H1 (cell line): Measurements from ENCODE around the gene CYP4B1. TPM values are rescaled to one million over a fixed set of nuclear protein-coding genes. Genes with fewer than 3 reads are reported as not detected.

ENCODE experiments used
- CTCF ChIA-PET: fragments of 300-600 bp; sonication (Branson Sonifier 250); formaldehyde crosslinking; loops from one replicate; lab custom pipeline; 2021; ENCODE audit not compliant: partially characterized antibody; lab: Charles Lee
- POLR2A ChIA-PET: fragments of 300-600 bp; sonication (Branson Sonifier 250); formaldehyde crosslinking; loops from one replicate; lab custom pipeline; 2021; ENCODE audit warnings: inconsistent platforms; ENCODE audit not compliant: partially characterized antibody; lab: Charles Lee
- DNase-seq, 2 experiments: peaks; one replicate each; pipeline versions ENCODE4 v3.0.0 to v3.0.0-alpha.2; 2010 to 2022; ENCODE audit warnings: low spot score in 2 of 2, low read depth in 1 of 2, mixed read lengths in 1 of 2
- FAIRE-seq: peaks from 2 replicates; lab custom pipeline; 2011; peaks lifted over from hg19 to GRCh38; lab: Jason Lieb, UNC
- H2AFZ ChIP-seq: 2 replicates; pipeline ENCODE4 v1.8.1; 2012; ENCODE audit warnings: low read length, inconsistent platforms
- H2AK5ac ChIP-seq: 2 replicates; pipeline ENCODE4 v1.6.1; 2013; ENCODE audit warnings: low read depth, low read length
- H2BK120ac ChIP-seq: replicated peaks from 2 replicates; pipeline ENCODE3; 2013; ENCODE audit warnings: low read depth, low read length, inconsistent platforms
- H2BK12ac ChIP-seq: 2 replicates; pipeline ENCODE4 v1.6.1; 2013; ENCODE audit warnings: low read depth, low read length
- H2BK15ac ChIP-seq: 2 replicates; pipeline ENCODE4 v1.6.1; 2013; ENCODE audit warnings: low read length
- H2BK20ac ChIP-seq: 2 replicates; pipeline ENCODE4 v1.6.1; 2013; ENCODE audit warnings: low read length
- H2BK5ac ChIP-seq: 2 replicates; pipeline ENCODE4 v1.6.1; 2013; ENCODE audit warnings: low read depth, low read length
- H3K14ac ChIP-seq: 2 replicates; pipeline ENCODE4 v1.6.1; 2013; ENCODE audit warnings: inconsistent platforms; ENCODE audit not compliant: insufficient read length
- H3K18ac ChIP-seq: 2 replicates; pipeline ENCODE4 v1.6.1; 2013; ENCODE audit warnings: low read length; ENCODE audit errors: extremely low read depth
- H3K23ac ChIP-seq: 2 replicates; pipeline ENCODE4 v1.6.1; 2013; ENCODE audit warnings: inconsistent platforms; ENCODE audit not compliant: insufficient read length
- H3K23me2 ChIP-seq: 2 replicates; pipeline ENCODE4 v1.6.1; 2013; ENCODE audit warnings: low read depth, low read length
- H3K27ac ChIP-seq: 2 replicates; pipeline ENCODE4 v1.6.1; 2011; ENCODE audit warnings: low read depth, low read length, inconsistent platforms
- H3K27me3 ChIP-seq, 4 experiments: replicated peaks in 1 of 4; 1 replicate in 1 of 4; 2 replicates in 3 of 4; pipeline versions ENCODE4 v1.6.1 to v1.8.1; 2011 to 2013; ENCODE audit warnings: low read length in 3 of 4, mild to moderate bottlenecking in 3 of 4, inconsistent platforms in 2 of 4, mixed read lengths in 2 of 4, moderate library complexity in 1 of 4; ENCODE audit not compliant: control insufficient read depth in 3 of 4, insufficient read depth in 3 of 4; ENCODE audit errors: extremely low read depth in 1 of 4
- H3K36me3 ChIP-seq, 4 experiments: 2 replicates each; pipeline versions ENCODE4 v1.6.1 to v1.8.1; 2011 to 2013; ENCODE audit warnings: mild to moderate bottlenecking in 4 of 4, low read length in 3 of 4, moderate library complexity in 2 of 4, control low read depth in 1 of 4, inconsistent platforms in 1 of 4; ENCODE audit not compliant: insufficient read depth in 4 of 4, control insufficient read depth in 2 of 4
- H3K4ac ChIP-seq: replicated peaks from 2 replicates; pipeline ENCODE3; 2013; ENCODE audit warnings: low read length, low read depth, mixed read lengths, inconsistent platforms; ENCODE audit not compliant: insufficient read length
- H3K4me1 ChIP-seq, 4 experiments: replicated peaks in 1 of 4; 1 replicate in 1 of 4; 2 replicates in 3 of 4; pipeline versions ENCODE4 v1.6.1 to v1.8.1; 2011 to 2013; ENCODE audit warnings: low read length in 3 of 4, inconsistent platforms in 2 of 4, mixed read lengths in 1 of 4; ENCODE audit not compliant: insufficient read depth in 4 of 4, control insufficient read depth in 3 of 4
- H3K4me2 ChIP-seq, 2 experiments: 2 replicates each; pipeline versions ENCODE4 v1.6.1 to v1.8.1; 2011 to 2013; ENCODE audit warnings: low read depth in 2 of 2, low read length in 2 of 2, control low read depth in 1 of 2, inconsistent platforms in 1 of 2, mild to moderate bottlenecking in 1 of 2; ENCODE audit not compliant: insufficient read depth in 1 of 2
- H3K4me3 ChIP-seq, 4 experiments: fragments of 200-600, 300-600 bp in 1 of 4; sonication (generic), shearing (Covaris generic), sonication (Bioruptor Twin) in 1 of 4; 2 replicates each; pipeline versions ENCODE4 v1.5.1 to v1.8.1; 2011 to 2016; ENCODE audit warnings: low read length in 4 of 4, low read depth in 3 of 4, control low read depth in 2 of 4, inconsistent platforms in 2 of 4, mild to moderate bottlenecking in 2 of 4, mixed read lengths in 1 of 4, moderate library complexity in 1 of 4; ENCODE audit not compliant: insufficient read depth in 2 of 4; ENCODE audit errors: extremely low read depth in 1 of 4
- H3K56ac ChIP-seq: replicated peaks from 2 replicates; pipeline ENCODE3; 2013; ENCODE audit warnings: low read depth, mild to moderate bottlenecking, mixed read lengths, low read length, inconsistent platforms; ENCODE audit not compliant: insufficient read length
- H3K79me1 ChIP-seq: 2 replicates; pipeline ENCODE4 v1.6.1; 2013; ENCODE audit warnings: low read depth, low read length, control low read depth
- H3K79me2 ChIP-seq, 2 experiments: 2 replicates each; pipeline versions ENCODE4 v1.6.1 to v1.8.1; 2012 to 2013; ENCODE audit warnings: low read length in 2 of 2, mild to moderate bottlenecking in 2 of 2, inconsistent platforms in 1 of 2; ENCODE audit not compliant: insufficient read depth in 2 of 2, control insufficient read depth in 1 of 2
- H3K9ac ChIP-seq, 4 experiments: replicated peaks in 1 of 4; 1 replicate in 1 of 4; 2 replicates in 3 of 4; pipeline versions ENCODE4 v1.6.1 to v1.8.1; 2011 to 2013; ENCODE audit warnings: low read depth in 3 of 4, low read length in 3 of 4, control low read depth in 2 of 4, mild to moderate bottlenecking in 2 of 4, moderate library complexity in 2 of 4, inconsistent platforms in 1 of 4; ENCODE audit errors: extremely low read depth in 1 of 4
- H3K9me3 ChIP-seq, 2 experiments: 2 replicates each; pipeline versions ENCODE4 v1.6.1 to v1.8.1; 2012 to 2013; ENCODE audit warnings: mild to moderate bottlenecking in 2 of 2, moderate library complexity in 2 of 2, control low read depth in 1 of 2, inconsistent platforms in 1 of 2, low read depth in 1 of 2, low read length in 1 of 2, mixed read lengths in 1 of 2; ENCODE audit not compliant: insufficient read depth in 2 of 2
- H4K20me1 ChIP-seq, 2 experiments: replicated peaks in 1 of 2; 2 replicates each; pipeline versions ENCODE3 to v1.8.1; 2011 to 2013; ENCODE audit warnings: inconsistent platforms in 2 of 2, low read length in 2 of 2, mild to moderate bottlenecking in 1 of 2; ENCODE audit not compliant: insufficient read depth in 2 of 2, control insufficient read depth in 1 of 2
- H4K5ac ChIP-seq: 2 replicates; pipeline ENCODE4 v1.6.1; 2013; ENCODE audit warnings: low read length, low read depth, mixed read lengths, inconsistent platforms; ENCODE audit not compliant: insufficient read length
- H4K8ac ChIP-seq: 2 replicates; pipeline ENCODE4 v1.8.0; 2013; ENCODE audit warnings: mild to moderate bottlenecking, moderate library complexity, low read length, inconsistent platforms; ENCODE audit not compliant: insufficient read depth; ENCODE audit errors: extremely low read depth
- H4K91ac ChIP-seq: replicated peaks from 2 replicates; pipeline ENCODE3; 2013; ENCODE audit warnings: low read length, mixed read lengths, inconsistent platforms; ENCODE audit not compliant: insufficient read length
- ASH2L ChIP-seq: fragments of 200-600, 300-600 bp; sonication (generic); IDR thresholded peaks from one replicate; pipeline ENCODE4 v1.7.1; 2017; ENCODE audit warnings: low read length
- CEBPB ChIP-seq: IDR thresholded peaks from 2 replicates; pipeline ENCODE4 v1.6.1; 2012; ENCODE audit warnings: low read depth, low read length
- MAX ChIP-seq: IDR thresholded peaks from 2 replicates; pipeline ENCODE4 v1.6.1; 2012; ENCODE audit warnings: inconsistent platforms
- NRF1 ChIP-seq: IDR thresholded peaks from 2 replicates; pipeline ENCODE4 v1.6.1; 2011; ENCODE audit warnings: mild to moderate bottlenecking, low read depth, low read length, improper control_type of control experiment
- PHF8 ChIP-seq: fragments of 200-600 bp; sonication (generic); conservative IDR thresholded peaks from 2 replicates; pipeline ENCODE4 v1.7.1; 2012; ENCODE audit warnings: low read depth, mild to moderate bottlenecking, inconsistent platforms, low read length, moderate library complexity
- POLR2A ChIP-seq, 2 experiments: IDR thresholded peaks; 1 replicate in 1 of 2; 2 replicates in 1 of 2; pipeline ENCODE4 v1.6.1; 2011; ENCODE audit warnings: low read depth in 2 of 2, low read length in 2 of 2, mild to moderate bottlenecking in 2 of 2; ENCODE audit errors: control extremely low read depth in 1 of 2
- RXRA ChIP-seq: IDR thresholded peaks from 2 replicates; pipeline ENCODE4 v1.6.1; 2011; ENCODE audit warnings: low read depth, mild to moderate bottlenecking, low read length, moderate library complexity; ENCODE audit not compliant: insufficient read depth
- SAP30 ChIP-seq: fragments of 300-600 bp; sonication (generic); IDR thresholded peaks from 2 replicates; pipeline ENCODE4 v1.7.1; 2012; ENCODE audit warnings: low read length, moderate library complexity, mild to moderate bottlenecking, inconsistent platforms; ENCODE audit not compliant: insufficient read depth, insufficient replicate concordance
- SIRT6 ChIP-seq: IDR thresholded peaks from one replicate; pipeline ENCODE4 v1.7.1; 2012; ENCODE audit warnings: low read length, inconsistent platforms
- SRF ChIP-seq: IDR thresholded peaks from 2 replicates; pipeline ENCODE4 v1.6.1; 2011; ENCODE audit warnings: mild to moderate bottlenecking, low read depth, low read length, moderate library complexity
- TAF7 ChIP-seq: optimal IDR thresholded peaks from 2 replicates; pipeline ENCODE3; 2011; ENCODE audit warnings: low read depth, mild to moderate bottlenecking, inconsistent platforms, low read length, moderate library complexity, borderline replicate concordance
- WGBS, 2 experiments: shearing (Covaris generic) in 1 of 2; methylation state at CpG; one replicate each; pipeline versions ENCODE4 v1.1.6 to v1.1.7; 2013 to 2015; ENCODE audit warnings: low lambda C conversion rate in 2 of 2, mixed read lengths in 2 of 2, inconsistent platforms in 1 of 2, low coverage in 1 of 2, missing lambda C conversion rate in 1 of 2; ENCODE audit not compliant: insufficient replicate concordance in 2 of 2, insufficient coverage in 1 of 2, insufficient read length in 1 of 2; ENCODE audit errors: extremely low coverage in 1 of 2, missing lambda C conversion rate in 1 of 2; 5-methylcytosine and 5-hydroxymethylcytosine counted together
- polyA plus RNA-seq, 7 experiments: library from polyadenylated mRNA; depleted of rRNA in 3 of 7; stranded (reverse) in 5 of 7; unstranded in 2 of 7; fragments of >200 nt in 5 of 7; fragments of 200-250 nt in 2 of 7; gene quantifications; 1 replicate in 5 of 7; 2 replicates in 1 of 7; 4 replicates in 1 of 7; pipeline versions ENCODE4 v1.2.1 to v1.2.3, GENCODE V29; 2011 to 2013; ENCODE audit warnings: missing spikeins in 2 of 7, mixed read lengths in 2 of 7
- total RNA-seq: library from RNA; stranded (reverse); fragmentation: NEBNext Ultra II Directional; extraction: Animal tissue kit (Norgen Biotek cat#: 25700); gene quantifications from 2 replicates; pipeline ENCODE4 v1.2.1, GENCODE V29; 2021
- TF ChIP-seq, protein P1 (sequence below): IDR thresholded peaks from 2 replicates; pipeline ENCODE4 v1.6.1; 2011; ENCODE audit warnings: low read length, improper control_type of control experiment

Gene CYP4B1
- total and polyA plus RNA-seq, 2 of the 8 experiments (the other 6 are each of a cell fraction or from before 2014, with no cell fraction given), result 0.23 TPM; not detected in 1

- no peak overlapping the region for H2BK12ac ChIP-seq
- no peaks in the 10 kb centered on the region for H3K79me2 ChIP-seq
- H3K4ac ChIP-seq, result no peak overlapping the region
- H3K9ac ChIP-seq, result no peak overlapping the region
- H3K36me3 ChIP-seq, result no peaks in the 10 kb centered on the region
- H4K8ac ChIP-seq, result no peak overlapping the region
- no peak overlapping the region for H2BK5ac ChIP-seq
- H2AK5ac ChIP-seq, result no peak overlapping the region
- H4K20me1 ChIP-seq, result no peaks in the 10 kb centered on the region
- no peak overlapping the region for H4K91ac ChIP-seq
- no peak overlapping the region for H3K14ac ChIP-seq
- no peak overlapping the region for H3K27ac ChIP-seq
- H2BK15ac ChIP-seq, result no peak overlapping the region
- DNase-seq (no peak), FAIRE-seq (no peak)
- H3K9me3 ChIP-seq, result no peaks in the 10 kb centered on the region
- no peak overlapping the region for H3K4me2 ChIP-seq
- H2AFZ ChIP-seq, result no peak overlapping the region
- no peak overlapping the region for H3K23ac ChIP-seq
- no peak overlapping the region for H3K18ac ChIP-seq
- no peaks in the 10 kb centered on the region for H3K23me2 ChIP-seq
- H2BK120ac ChIP-seq, result no peak overlapping the region
- H3K4me3 ChIP-seq, result no peak overlapping the region
- no peaks in the 10 kb centered on the region for H3K4me1 ChIP-seq
- no peaks in the 10 kb centered on the region for H3K79me1 ChIP-seq
- H3K27me3 ChIP-seq, result no peaks in the 10 kb centered on the region; a peak in 1 of 7 replicates
- 78% methylated on average over 2 of the region's 2 CpGs; no CpG with 5 or more reads in 1 of the 2 experiments for WGBS, 2 experiments
- ChIA-PET CTCF (no interaction called here), POLR2A (no interaction called here)
- no peak overlapping the region for H3K56ac ChIP-seq
- no peak overlapping the region for H4K5ac ChIP-seq
- no peak overlapping the region for H2BK20ac ChIP-seq
- no peak for TF ChIP-seq POLR2A (IDR thresholded peaks at IDR 0.05; ENCODE audit: control extremely low read depth in 1 of 2, low read depth in 2 of 2, low read length in 2 of 2)
- no peak for TF ChIP-seq TAF7
- no peak for TF ChIP-seq MAX
- TF ChIP-seq NRF1, result no peak
- no peak for TF ChIP-seq PHF8
- TF ChIP-seq CEBPB, result no peak
- TF ChIP-seq, protein P1, sequence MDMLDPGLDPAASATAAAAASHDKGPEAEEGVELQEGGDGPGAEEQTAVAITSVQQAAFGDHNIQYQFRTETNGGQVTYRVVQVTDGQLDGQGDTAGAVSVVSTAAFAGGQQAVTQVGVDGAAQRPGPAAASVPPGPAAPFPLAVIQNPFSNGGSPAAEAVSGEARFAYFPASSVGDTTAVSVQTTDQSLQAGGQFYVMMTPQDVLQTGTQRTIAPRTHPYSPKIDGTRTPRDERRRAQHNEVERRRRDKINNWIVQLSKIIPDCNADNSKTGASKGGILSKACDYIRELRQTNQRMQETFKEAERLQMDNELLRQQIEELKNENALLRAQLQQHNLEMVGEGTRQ, result no peak
- no peak for TF ChIP-seq ASH2L
- no peak for TF ChIP-seq SRF
- TF ChIP-seq SAP30, result no peak
- no peak for TF ChIP-seq SIRT6
- TF ChIP-seq RXRA, result no peak
These were observed 5.4 kb downstream of the CYP4B1 start for GRCh38 chr1:46804027-46804889.
